GM13976 (cell line): ENCODE results near the gene CUL9.

Source experiments
- DNase-seq: peaks from one replicate; pipeline ENCODE4 v3.0.0; 2012; ENCODE audit warnings: low spot score
- CTCF ChIP-seq: IDR thresholded peaks from 2 replicates; pipeline ENCODE4 v1.5.1; 2012; ENCODE audit warnings: borderline replicate concordance, mild to moderate bottlenecking; ENCODE audit not compliant: insufficient read depth; ENCODE audit errors: extremely low read depth, missing control alignments, control extremely low read depth
- in situ Hi-C: fragments of 300-500 bp; cut with MboI; formaldehyde crosslinking; loops from one replicate; pipeline ENCODE4 v1.12.0; 2022; ENCODE audit warnings: low sequenced_read_pairs, mixed read lengths, inconsistent platforms; ENCODE audit not compliant: unreplicated experiment

Gene CUL9

GRCh38 chr6:43226192-43226851 lies 44.3 kb downstream of the CUL9 start:
- TF ChIP-seq CTCF = no peak
- no peak for DNase-seq
- in situ Hi-C loops = no loop called here

GRCh38 chr6:43228951-43229802 lies 47.2 kb downstream of the CUL9 start, which contains the start of gene DNPH1:
TSS of gene DNPH1 (minus strand) at chr6:43229481. CDS start at chr6:43229456, 25 bp downstream.
- TF ChIP-seq CTCF = peak; percentile 94
- in situ Hi-C loops = no loop called here
- DNase-seq = peak; percentile 90

- TF ChIP-seq CTCF = no peak
- in situ Hi-C loops = no loop called here
- no peak for DNase-seq
Measured at GRCh38 chr6:43229803-43230620, 48.0 kb downstream of the CUL9 start.

GRCh38 chr6:43231053-43231452 lies 49.1 kb downstream of the CUL9 start:
- DNase-seq = no peak
- TF ChIP-seq CTCF = no peak
- in situ Hi-C loops = no loop called here

GRCh38 chr6:43231735-43232450 lies 49.9 kb downstream of the CUL9 start:
- DNase-seq = no peak
- TF ChIP-seq CTCF = no peak
- in situ Hi-C loops = no loop called here

GRCh38 chr6:43235841-43236240 lies 53.8 kb downstream of the CUL9 start:
- no peak for TF ChIP-seq CTCF
- DNase-seq = no peak
- in situ Hi-C loops = no loop called here
